HG03571 (cell line): ENCODE data around the gene PAX9.
"Not testable (repeated sequence)": the region's sequence is repeated elsewhere in the genome, so short reads cannot be mapped to it uniquely, and the experiment has no call there.

Experiments
- ATAC-seq: cut with Tn5 transposase; IDR thresholded peaks from one replicate; pipeline ENCODE4 v1.9.1; 2021; ENCODE audit not compliant: unreplicated experiment

Gene PAX9

GRCh38 chr14:36672095-36672494 lies 10.4 kb downstream of the PAX9 start:
- no peak for ATAC-seq

GRCh38 chr14:36674659-36675058 lies 13.0 kb downstream of the PAX9 start:
- no peak for ATAC-seq

- no peak for ATAC-seq
Observed at GRCh38 chr14:36675581-36675980, 13.9 kb downstream of the PAX9 start.

- ATAC-seq = no peak
Observed at GRCh38 chr14:36676236-36676635, 14.6 kb downstream of the PAX9 start.

GRCh38 chr14:36682338-36682737 lies 20.7 kb downstream of the PAX9 start:
- no peak for ATAC-seq

GRCh38 chr14:36683083-36683724 lies 21.5 kb downstream of the PAX9 start:
- ATAC-seq = no peak

GRCh38 chr14:36684946-36685345 lies 23.3 kb downstream of the PAX9 start:
- no peak for ATAC-seq

GRCh38 chr14:36690311-36691040 lies 28.8 kb downstream of the PAX9 start:
- no peak for ATAC-seq

- ATAC-seq = not testable (repeated sequence)
Observed at GRCh38 chr14:36699420-36699819, 37.8 kb downstream of the PAX9 start.

GRCh38 chr14:36700651-36701050 lies 39.0 kb downstream of the PAX9 start:
- no peak for ATAC-seq

GRCh38 chr14:36701132-36701531 lies 39.5 kb downstream of the PAX9 start:
- ATAC-seq = no peak

- ATAC-seq = no peak
Observed at GRCh38 chr14:36702474-36702873, 40.8 kb downstream of the PAX9 start.

GRCh38 chr14:36707570-36707969 lies 45.9 kb downstream of the PAX9 start:
- no peak for ATAC-seq

GRCh38 chr14:36713960-36714703 lies 52.5 kb downstream of the PAX9 start:
- ATAC-seq = no peak

- no peak for ATAC-seq
Observed at GRCh38 chr14:36716614-36717184, 55.0 kb downstream of the PAX9 start.

- ATAC-seq = no peak
Observed at GRCh38 chr14:36717363-36717762, 55.7 kb downstream of the PAX9 start.

- ATAC-seq = no peak
Observed at GRCh38 chr14:36718216-36718615, 56.6 kb downstream of the PAX9 start.

- ATAC-seq = no peak
Observed at GRCh38 chr14:36719823-36720222, 58.2 kb downstream of the PAX9 start.

GRCh38 chr14:36720657-36721056 lies 59.0 kb downstream of the PAX9 start:
- ATAC-seq = no peak

GRCh38 chr14:36721877-36722276 lies 60.2 kb downstream of the PAX9 start:
- ATAC-seq = no peak

- no peak for ATAC-seq
Observed at GRCh38 chr14:36723530-36723929, 61.9 kb downstream of the PAX9 start.

- no peak for ATAC-seq
Observed at GRCh38 chr14:36724162-36724561, 62.5 kb downstream of the PAX9 start.
